SH-SY5Y (cell line): ENCODE data around the gene APLP2.

Experiments
- GATA2 ChIP-seq: IDR thresholded peaks from 2 replicates; pipeline ENCODE4 v1.6.1; 2011; ENCODE audit warnings: mild to moderate bottlenecking, low read depth, low read length
- GATA3 ChIP-seq: IDR thresholded peaks from 2 replicates; pipeline ENCODE4 v1.6.1; 2011; ENCODE audit warnings: low read depth, mild to moderate bottlenecking, low read length, moderate library complexity

DNA sequence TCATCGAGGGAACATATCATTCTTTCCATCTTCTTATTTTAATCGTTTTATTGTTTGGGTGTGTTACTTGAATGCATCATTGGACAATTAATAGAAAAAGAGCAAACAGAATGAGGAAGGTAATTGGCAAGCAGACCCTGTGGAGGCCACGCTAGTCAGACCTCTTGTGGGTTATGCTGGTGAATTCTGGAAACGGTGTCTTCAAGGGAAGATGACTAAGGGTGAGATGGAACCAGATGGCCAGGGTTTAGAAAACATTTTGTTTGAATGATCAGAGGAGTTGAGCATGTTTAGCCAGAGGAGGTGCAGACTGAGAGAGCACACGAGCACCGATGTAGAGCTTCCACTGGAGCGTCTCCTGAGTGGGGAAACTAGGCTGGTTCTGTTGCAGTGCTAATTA is 98.4 kb downstream of the APLP2 start:
- no peak for TF ChIP-seq GATA3
- no peak for TF ChIP-seq GATA2
